Amniotic epithelial cell (primary cell): ENCODE results near the gene OR56A4.

Source experiments
- DNase-seq: peaks from one replicate; pipeline ENCODE4 v3.0.0-alpha.2; 2010; ENCODE audit warnings: low read depth

OR56A4 gene, protein sequence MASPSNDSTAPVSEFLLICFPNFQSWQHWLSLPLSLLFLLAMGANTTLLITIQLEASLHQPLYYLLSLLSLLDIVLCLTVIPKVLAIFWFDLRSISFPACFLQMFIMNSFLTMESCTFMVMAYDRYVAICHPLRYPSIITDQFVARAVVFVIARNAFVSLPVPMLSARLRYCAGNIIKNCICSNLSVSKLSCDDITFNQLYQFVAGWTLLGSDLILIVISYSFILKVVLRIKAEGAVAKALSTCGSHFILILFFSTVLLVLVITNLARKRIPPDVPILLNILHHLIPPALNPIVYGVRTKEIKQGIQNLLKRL

DNA sequence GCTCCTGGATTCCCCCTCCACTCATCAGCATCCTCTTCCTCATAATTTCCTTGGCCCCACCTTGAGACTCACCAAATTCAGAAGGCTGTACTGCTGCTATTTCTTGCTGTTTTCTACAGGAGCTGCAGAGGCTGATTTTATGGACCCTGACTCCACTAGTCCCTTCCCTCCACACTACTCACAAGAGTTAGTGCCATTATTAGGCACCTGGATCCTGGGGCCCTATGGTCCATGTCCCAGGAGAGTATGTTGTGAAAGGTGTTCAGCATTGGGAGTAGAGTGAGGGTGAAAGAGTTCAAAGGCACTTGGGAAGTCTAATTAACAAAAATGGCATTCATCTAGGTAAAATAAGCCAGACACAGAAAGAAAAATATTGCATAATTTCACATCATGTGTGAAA lies at the start of gene OR56A4:
TSS of gene OR56A4 (minus strand) at position 101 of the 400 bp plus-strand sequence. CDS start 3,954 bp downstream, outside the sequence.
- DNase-seq, result no peak

DNA sequence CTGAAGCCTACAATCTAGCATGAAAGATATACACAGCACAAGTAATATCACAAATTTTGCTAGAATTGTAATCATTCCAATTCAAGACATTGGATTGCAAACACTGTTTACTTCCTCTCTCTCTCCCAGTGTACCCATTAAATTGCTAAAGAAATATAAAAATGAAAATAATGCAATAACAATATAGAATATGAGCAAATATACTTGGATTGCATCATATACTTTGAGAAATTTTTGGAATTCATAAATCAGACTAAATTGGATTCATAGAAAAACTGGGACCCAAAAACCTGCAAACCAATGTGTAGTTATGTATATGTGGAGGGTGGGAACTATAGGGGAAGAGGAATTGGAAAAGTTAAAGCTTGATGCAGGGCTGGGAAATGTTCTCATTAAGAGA lies 48.8 kb upstream of the OR56A4 start:
- no peak for DNase-seq

DNA sequence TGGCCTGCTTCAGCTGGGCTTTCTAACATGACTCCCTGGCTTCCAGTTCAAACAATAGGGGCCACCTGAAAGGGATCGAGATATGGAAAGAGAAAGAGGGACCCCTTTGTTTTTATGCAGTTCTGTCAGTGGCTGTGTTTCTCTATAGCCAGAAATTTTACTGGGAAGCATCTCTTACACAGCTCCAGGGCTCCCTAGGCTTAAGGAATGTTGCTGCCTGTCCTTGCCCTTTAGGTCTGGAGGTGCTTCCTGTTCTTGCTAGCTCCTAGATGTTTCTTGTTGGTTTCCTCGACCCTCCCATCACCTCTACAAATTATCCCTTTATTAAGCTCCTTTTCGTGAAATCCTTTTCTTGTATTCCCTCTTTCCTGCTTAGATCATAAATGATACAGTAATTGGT lies 45.6 kb upstream of the OR56A4 start:
- no peak for DNase-seq

DNA sequence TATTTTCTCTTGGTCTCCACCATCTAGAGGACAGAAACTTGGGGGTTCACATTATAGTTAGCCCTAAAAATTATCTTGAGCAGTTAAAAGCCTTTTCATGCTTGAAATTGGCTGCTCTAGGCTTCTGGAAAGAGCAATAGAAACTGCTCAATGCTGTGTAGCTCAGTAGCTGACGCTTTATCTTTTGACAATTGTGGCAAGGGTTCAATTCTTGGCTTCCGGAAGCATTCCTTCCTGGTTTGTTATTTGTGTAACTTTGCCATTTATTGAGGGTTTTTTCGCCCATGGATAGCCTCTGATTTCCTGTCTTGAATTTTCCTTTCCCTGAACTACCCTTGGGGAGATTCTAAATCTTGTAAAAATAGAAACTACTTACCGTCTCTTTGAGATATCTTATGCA lies 34.1 kb upstream of the OR56A4 start:
- no peak for DNase-seq

DNA sequence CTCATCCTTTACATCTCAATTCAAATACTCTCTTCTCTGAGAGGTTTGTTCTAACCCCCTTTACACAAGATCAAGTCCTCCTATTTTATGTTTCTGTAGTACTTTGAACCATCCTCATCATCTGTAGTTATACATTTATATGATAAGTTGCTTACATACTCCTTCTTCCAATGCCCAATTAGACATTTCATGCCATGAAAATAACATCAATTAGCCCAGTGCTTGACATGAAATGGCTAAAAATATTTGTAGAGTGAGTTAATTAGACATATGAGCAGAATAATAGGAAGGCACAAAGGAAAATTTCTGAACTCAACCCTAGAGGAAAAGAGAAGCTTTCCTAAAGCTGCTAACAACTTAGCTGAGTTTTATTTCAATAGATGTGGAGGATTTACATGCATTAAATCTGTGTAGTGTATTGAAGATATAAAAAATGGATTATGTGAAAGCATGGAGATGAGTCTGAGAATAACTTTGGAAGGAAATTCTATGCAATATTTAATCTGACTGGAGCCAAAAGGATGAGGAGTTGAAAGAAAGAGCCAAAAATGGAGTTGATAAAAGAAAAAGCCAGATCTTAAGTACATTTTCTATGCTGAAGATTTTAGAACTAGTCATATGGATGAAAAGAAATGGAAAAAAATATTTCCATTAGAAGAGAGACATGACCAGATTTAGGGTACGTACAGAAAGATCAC lies 24.1 kb upstream of the OR56A4 start, which contains the start of gene OR56A1:
TSS of gene OR56A1 (minus strand) at position 51 of the 698 bp plus-strand sequence. CDS start 3,066 bp downstream, outside the sequence.
- DNase-seq, result no peak

DNA sequence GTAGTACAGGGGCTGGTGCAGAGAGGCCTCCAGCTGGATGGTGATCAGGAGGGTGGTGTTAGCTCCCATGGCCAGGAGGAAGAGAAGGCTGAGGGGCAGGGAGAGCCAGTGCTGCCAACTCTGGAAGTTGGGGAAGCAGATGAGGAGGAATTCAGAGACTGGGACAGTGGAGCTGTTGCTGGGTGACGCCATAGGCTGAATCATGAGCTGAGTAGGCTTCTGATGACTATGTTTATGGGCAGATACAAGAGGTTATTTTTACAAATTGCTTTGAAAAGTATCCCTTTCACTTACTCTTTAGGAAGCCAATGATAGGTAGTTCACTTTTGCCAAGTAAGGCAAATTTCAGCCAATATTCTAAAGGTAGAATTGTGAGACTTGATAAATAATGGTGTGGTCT lies 20.8 kb upstream of the OR56A4 start:
- DNase-seq, result no peak

DNA sequence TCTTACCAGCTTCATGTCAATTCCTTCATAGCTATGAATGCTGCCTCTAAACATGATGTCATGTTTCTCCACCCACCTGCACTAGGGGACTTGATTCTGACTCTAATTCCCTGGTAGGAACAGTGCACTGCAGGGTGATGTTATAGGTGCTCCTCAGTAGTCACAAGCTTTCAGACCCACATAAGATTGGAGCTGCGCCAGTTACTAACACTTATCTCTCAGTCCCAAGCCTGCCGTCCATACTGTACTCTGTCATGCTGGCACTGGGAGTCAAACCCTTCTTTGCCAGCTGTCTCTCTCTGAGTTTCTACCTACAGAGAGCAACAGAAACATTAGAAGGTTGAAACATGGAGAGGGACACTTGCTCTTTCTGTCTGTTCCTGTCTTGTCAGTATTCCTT lies 18.3 kb upstream of the OR56A4 start:
- DNase-seq, result no peak

DNA sequence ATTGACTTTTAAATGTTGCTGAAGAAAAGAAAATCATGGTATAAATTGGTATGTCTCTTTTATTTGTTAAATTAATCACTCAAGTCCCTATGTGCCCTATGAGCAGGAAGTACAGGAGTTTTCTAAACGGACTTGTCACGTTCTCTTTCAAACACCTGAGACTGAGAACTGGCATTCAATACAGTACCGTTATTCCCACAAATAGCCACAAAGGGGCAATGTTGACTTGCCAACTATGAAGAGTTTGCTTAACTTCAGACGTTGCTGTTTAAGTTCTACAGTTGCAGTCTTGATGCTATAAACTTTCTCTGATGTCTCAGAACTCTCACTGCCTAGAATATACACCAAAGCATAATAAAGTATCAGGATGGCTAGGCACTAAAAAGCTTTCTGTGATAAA lies 16.2 kb upstream of the OR56A4 start:
- DNase-seq, result peak; percentile 47

DNA sequence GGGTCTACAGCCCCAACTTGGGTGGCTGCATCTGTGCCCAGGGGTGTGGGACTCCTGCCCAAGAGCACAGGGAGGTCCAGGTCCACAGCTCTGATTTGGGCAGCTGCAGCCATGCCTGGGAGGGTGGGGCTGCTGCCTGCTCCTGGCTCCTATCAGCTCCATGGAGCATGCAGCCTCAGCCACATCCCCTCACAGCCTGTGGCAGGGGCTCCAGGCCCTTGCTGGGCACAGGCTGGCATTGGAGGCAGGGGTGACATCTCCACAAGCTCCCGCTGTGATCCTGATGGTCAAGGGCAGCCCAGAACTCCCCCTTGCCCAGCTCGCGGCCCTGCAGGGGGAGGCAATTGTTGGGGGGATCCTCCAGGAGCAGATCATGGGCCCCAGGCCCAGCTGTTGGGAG lies 6.3 kb upstream of the OR56A4 start:
- DNase-seq, result no peak

DNA sequence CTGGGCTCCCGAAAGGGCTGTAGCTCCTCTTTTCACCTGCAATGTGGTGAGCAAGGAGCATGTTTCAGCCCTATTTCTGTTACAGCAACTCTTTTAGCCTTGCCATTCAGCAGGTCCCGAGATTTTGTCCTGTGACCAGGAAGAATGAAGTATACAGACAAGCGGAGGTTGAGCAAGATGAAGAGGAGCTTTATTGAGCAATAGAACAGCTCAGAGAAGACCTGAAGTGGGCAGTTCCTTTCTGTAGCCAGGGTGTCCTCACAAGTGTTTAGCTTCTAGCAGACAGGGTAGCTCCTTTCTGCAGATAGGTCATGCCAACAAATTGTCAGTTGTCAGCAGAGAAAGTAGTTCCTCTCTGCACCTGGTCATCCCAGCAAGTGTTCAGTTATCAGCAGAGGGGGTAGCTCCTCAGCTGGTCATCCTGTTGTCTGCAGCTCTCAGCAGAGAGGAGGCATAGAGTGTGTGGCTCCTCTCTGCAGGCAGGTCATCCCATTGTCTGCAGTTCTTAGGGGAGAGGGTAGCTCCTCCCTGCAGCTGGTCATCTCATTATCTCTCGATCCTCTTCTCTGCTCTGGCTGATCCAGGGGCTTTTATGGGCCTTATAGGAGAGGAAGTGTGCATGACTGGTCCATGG lies 5.4 kb upstream of the OR56A4 start:
- DNase-seq, result no peak

DNA sequence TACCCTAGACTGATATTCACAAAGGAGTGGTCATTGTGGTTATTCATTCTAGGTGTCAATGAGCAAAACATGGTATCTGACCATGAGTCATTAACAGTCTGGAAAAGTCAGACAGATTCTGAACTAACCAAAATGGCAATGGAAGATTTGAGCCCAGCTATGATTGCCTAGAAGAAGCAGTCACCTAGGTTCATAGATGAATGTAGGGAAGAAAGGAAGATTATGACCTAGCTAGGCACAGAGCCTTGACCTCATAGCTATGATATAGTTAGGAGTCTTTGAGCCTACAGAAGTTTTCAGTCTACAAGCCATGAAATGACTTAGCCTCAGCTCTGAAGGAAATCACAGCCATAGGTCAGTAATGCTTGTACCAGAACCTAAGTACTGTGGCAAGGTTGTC lies 351 bp downstream of the OR56A4 start:
- DNase-seq, result no peak

DNA sequence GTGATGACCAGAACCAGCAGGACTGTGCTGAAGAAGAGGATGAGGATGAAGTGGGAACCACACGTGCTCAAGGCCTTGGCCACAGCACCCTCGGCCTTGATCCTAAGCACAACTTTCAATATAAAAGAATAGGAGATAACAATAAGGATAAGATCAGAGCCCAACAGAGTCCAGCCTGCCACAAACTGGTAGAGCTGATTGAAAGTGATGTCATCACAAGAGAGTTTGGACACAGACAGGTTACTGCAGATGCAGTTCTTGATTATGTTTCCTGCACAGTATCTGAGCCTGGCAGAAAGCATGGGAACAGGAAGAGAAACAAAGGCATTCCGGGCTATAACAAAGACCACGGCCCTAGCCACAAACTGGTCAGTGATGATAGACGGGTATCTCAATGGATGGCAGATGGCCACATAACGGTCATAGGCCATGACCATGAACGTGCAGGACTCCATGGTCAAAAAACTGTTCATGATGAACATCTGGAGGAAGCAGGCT lies 4.5 kb downstream of the OR56A4 start:
- DNase-seq, result no peak

DNA sequence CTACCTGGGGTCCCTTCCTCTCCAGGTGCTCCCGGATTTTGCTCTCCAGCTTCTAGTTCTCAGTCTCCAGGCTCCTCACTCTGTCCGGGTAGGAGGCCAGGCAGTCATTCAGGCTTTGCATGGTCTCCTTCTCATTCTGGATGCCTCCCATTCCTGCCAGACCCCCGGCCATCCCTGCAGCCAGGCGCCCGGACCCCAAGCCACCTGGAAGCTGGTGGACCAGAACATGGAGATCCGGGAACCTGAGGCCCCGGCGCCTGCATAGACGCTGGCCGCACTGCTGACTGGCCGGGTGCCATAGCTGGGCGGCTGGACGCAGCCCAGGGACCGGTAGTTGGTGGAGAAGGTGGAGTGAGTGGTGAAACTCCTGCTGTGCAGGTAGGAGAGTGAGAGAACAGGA lies 12.0 kb downstream of the OR56A4 start:
- DNase-seq, result no peak

DNA sequence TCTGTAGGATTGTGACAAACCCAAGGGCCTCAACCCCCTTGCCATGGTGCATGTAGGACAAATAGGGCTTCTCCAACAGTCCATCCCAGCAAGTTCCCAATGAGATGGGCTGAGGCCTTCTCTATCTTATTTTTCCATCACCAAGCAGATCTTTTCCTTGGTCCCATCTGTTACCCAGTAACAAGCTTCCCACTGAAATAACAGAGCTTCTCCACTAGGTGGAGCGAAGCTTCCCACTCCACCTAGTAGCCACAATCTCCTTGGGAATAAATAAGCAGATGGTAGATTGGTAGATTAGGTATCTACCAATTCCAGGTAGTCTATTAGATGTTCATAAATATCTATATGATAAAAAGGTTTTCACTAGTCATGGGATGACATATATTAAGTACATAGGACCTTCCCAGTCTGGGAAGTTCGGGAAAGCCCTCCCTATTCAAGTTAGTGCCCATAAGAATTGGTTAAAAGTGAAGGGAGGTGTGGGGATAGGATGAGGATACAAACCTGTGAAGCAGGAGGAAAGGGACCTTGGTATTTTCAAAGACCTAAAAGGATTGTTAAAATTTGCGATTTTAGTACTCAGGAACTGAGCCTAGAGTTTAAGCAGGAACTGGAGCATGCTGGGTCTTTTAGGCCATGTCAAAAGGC lies 14.0 kb downstream of the OR56A4 start:
- peak; percentile 6 for DNase-seq

DNA sequence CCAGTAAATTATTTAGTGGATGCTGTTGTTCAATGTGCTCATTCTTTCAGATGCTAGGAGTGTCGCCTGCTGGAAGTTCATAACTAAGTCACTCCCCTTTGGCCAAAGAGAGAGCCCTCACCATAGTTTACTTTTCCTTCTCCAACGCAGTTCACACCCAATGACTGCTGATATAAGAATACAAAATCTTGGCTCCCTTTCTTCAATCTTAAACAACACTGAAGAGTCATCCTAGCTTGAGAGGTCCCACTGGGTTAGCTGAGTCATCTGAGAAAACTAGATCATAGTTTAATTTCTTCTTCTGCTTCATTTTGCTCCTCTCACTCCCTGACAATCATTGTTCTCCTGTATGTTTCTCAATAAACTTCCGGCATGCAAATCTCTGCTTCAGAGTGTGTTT lies 14.6 kb downstream of the OR56A4 start:
- no peak for DNase-seq

DNA sequence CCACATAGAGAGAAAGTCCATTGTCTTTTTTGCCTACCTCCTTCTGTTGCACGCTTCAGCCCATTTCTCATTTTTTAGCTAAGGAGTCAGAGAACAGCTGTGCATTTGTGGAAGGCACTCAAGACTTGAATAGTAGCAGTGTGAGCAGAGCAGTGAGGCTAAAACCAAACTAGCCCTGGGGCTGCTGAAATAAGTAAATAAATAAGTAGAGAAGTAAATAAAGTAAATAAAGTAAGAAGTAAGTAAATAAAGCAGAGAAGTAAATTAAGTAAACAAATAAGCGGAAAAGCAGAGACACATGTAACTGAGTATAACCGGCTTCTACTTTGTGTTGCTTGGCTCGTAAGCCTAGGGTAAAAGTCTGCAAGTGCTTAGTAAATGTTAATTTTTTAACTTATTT lies 17.5 kb downstream of the OR56A4 start:
- no peak for DNase-seq

DNA sequence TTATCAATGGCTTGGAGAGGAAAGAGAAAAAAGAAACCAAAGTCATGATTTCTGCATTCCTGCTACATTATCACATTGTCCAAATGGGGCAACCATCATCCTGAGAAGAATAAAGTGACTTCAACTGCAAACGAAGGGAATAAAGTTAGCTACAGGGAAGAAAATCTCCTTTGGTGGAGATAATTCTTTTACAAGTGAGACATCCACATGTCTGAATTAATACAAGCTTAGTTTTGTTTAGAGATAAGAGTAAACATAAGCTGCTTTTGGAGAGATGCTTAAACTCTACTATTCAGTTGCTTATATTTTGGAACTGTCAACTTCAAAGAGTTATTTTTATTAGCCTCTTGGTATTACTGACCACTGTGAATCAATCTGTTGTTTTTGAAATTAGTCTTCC lies 19.9 kb downstream of the OR56A4 start, which contains the start of gene OR52L1:
TSS of gene OR52L1 (minus strand) at position 101 of the 400 bp plus-strand sequence. CDS start at position 46, 55 bp downstream.
- DNase-seq, result no peak

DNA sequence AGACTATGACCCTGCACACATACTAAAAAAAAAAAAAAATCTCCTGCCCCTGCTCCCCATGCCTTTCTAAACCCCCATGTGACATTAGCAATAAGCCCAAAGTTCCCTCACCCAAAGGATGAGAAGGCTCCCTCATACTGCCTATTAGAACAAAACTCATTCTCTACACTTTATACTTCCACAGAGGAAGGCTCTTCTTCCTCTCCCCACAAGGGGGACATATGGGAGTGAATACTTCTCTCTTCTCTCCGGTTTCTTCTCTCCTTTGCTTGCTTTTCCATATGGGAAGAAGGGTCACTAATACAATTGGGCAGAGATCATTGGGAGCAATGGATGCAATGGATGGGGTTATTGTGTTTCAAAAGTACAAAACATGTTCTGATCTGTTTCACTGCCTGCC lies 23.3 kb downstream of the OR56A4 start:
- no peak for DNase-seq

DNA sequence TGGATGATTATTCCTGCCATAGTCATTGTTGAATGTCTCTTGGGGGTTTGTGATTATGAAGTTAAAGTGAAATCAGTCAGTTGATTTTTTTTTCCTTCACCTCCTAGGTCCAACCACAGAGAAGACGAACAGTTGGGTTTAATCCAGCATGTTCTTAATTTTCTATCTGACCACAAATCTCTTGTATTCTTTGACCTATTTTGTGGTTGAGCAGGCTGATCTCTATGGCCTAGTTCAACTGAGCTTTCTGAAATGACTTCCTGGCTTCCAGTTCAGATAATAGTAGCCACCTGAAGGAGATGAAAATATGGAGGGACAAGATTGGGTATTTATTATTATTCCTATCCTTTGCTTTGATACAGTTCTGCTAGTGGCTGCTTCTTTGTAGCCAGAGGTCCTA lies 33.2 kb downstream of the OR56A4 start:
- no peak for DNase-seq

DNA sequence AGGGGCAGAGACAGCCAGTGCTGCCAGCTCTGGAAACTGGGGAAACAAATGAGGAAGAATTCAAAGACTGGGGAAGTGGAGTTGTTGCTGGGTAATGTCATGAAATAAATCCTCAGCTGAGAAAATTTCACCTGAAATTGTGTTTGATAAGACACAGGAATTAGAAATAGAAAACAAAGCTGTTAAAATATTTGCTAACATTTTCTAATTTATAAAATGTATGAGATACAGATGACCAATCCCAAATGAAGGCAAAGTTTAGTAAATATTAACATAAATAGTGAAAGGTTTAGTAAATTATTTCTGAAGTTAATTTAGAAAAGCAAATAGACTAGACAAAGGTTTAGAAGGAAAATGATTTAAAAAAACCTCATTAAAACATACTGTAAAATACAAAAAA lies 38.4 kb downstream of the OR56A4 start, which contains the start of gene OR56A5:
TSS of gene OR56A5 (minus strand) at position 101 of the 400 bp plus-strand sequence. CDS start at position 101, 0 bp downstream.
- DNase-seq, result no peak

DNA sequence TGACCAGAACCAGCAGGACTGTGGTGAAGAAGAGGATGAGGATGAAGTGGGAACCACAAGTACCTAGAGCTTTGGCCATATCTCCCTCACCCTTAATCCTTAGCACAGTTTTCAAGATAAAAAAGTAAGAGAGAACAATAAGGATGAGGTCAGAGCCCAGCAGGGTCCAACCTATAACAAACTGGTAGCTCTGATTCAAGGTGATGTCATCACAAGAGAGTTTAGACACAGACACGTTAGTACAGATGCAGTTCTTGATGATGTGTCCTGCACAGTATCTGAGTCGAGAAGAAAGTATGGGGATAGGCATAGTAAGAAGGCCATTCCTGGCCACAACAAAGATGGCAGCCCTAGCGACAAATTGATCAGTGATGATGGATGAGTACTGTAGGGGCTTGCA lies 39.0 kb downstream of the OR56A4 start:
- DNase-seq, result no peak

DNA sequence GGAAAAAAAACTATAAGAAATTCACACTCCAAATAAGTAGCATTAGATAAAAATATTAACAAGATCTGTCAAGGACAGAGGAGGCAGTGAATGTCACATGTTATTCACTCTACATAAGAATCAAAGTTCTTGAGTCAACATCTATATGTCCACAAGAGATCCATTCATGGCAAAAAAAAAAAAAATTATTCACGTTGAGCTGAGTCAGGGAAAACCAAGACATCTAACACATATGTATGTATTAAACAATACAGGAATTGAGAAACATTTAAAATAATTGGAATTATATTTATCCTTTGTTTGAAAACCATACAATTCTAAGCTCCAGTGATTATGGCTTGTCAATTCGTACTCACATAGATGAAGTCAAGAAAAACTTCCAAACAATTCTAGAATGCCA lies 39.8 kb downstream of the OR56A4 start:
- no peak for DNase-seq
